GM21526 (cell line): Measurements from ENCODE around the gene ANKRD13C.

Experiments
- ATAC-seq: cut with Tn5 transposase; IDR thresholded peaks from one replicate; pipeline ENCODE4 v1.9.1; 2021; ENCODE audit warnings: moderate library complexity; ENCODE audit not compliant: unreplicated experiment, low FRiP score

Gene ANKRD13C

DNA sequence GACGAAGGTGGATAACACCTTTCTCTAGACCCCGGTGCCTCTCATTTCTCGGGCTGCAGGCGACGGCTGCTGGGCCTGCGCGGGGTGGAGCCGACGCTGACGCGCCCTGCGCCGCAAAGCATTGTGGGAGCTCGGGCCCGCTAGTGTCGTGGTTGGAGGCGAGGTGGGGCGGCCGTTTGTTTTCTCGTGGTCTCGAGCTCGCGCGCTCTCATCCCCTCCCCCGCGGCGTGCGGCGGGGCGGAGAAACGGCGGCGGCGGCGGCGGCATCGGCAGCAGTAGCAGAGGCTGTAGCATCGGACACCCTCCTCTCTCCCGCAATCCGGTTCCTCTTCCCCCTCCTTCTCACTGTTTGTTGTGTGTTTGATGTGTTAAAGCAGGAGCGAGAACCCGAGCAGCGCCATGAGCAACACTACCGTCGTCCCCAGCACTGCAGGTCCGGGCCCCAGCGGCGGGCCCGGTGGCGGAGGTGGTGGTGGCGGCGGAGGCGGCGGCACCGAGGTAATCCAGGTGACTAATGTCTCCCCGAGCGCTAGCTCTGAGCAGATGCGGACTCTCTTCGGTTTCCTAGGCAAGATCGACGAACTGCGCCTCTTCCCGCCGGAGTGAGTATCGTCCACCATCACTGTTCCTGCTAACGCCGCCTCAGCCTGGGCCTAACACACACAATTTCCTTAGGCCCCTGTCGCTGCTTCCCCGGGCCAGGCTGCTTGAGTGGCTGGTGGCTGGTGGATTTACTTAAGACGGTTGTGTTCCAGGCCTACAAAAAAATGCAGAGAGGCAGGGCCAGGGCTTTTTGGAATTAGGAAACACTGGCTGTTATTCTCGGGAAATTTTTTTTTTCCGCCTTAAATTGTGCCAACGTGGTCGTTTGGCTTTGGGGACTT lies 133.0 kb downstream of the ANKRD13C start, which contains the start of gene SRSF11:
SRSF11 (plus strand) TSS at position 143 of the 884 bp plus-strand sequence; CDS start at position 400, 257 bp downstream.
- peak; percentile 90 for ATAC-seq

DNA sequence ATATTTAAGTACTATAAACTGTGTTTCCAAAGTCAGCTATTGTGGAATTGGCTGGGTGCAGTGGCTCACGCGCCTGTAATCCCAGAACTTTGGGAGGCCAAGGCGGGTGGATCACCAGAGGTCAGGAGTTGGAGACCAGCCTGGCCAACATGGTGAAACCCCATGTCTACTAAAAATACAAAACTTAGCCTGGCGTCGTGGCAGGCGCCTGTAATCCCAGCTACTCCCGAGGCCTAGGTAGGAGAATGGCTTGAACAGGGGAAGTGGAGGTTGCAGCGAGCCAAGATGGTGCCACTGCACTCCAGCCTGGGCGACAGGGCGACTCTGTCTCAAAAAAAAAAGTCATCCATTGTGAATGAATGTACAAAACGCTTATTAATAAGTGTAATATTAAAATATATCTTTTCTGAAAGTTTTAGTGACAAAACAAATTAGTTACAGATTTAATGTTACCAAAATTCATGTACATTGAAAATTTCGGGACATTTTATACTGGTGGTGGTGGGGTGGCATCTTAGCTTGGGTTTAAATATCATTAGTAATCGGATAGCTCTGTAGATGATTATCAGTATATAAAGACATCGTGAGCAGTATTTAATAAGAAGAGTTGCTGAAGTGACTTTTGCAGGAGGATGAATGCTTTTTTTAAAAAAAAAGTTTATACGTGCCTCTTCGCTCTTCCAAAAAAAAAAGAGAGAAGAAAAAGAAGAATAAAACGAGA lies 133.8 kb downstream of the ANKRD13C start:
- peak; percentile 3 for ATAC-seq

DNA sequence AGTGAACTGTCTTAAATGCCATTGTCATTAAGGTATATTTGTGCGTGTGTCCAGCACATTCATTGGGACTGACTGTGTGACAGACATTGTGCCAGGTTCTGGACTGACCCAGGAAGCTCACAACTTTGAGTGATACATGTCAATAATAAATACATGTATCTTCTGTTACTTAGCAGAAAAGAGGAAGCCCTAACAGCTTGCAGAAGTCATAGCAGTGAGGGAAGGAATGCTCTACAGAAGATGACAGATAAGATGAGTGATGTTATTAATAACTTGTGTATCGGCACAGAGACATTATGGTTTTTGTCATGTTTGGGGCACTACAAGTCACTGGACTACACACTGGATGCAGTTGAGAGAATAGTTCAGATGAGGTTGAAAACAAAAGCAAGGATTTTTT lies 134.5 kb downstream of the ANKRD13C start:
- no peak for ATAC-seq

DNA sequence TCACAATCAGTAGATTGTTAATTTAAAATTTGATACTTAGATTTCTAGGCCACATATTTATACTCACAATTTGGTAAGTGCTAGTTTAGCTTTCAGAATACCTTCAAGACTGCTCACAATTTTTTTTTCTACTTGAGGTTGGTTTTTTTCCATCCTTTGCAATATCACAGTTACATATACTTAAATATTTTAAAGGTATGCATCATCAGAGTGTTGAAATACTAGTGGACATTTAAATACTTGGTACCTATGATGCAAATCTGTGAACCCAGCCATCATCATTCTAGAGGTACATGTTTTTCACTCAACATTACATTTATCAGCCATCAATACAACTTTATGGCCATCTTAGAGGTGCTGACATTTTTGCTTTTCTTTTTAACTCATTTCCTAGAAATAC lies 143.0 kb downstream of the ANKRD13C start:
- no peak for ATAC-seq

DNA sequence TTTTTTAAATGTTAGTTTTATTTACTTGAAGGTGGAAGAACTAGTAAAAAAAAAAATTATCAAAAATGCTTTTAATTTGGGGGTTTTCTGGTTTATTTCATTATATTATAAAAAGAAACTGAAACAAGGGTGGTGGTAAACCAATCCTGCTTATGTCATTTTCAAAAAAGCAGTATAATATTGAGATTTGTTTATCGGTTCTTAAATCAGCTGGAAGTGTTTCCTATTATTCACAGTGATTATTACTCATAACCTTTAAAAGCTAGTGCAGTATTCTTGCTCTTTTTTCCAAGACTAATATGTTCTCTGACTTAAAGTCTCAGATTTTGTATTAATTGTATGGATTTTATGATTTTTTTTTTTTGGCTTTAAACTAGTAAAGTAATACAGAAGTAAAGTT lies 143.7 kb downstream of the ANKRD13C start:
- no peak for ATAC-seq
